HCT116 (cell line): ENCODE results near the gene TCF7L1. TPM values are rescaled to one million over a fixed set of nuclear protein-coding genes. Genes with fewer than 3 reads are reported as not detected.

ENCODE experiments used
- ATAC-seq: fragments of 200-7000 bp; cut with Tn5 transposase; 2 replicates; pipeline ENCODE4 v1.9.1; 2020; ENCODE audit warnings: mild to moderate bottlenecking, moderate library complexity
- BruUV-seq: library from RNA; stranded (reverse); fragments of 400-500 nt; replicated peaks from 2 replicates; lab custom pipeline; 2021; lab: Mats Ljungman, UMichigan
- CTCF ChIA-PET: fragments of 300-600 bp; sonication (Branson Sonifier 250); formaldehyde crosslinking; loops from one replicate; lab custom pipeline; 2021; ENCODE audit warnings: antibody characterized with exemption; lab: Charles Lee
- POLR2A ChIA-PET: fragments of 300-600, 350-600 bp; sonication (Branson Sonifier 250); formaldehyde crosslinking; loops from one replicate; lab custom pipeline; 2021; ENCODE audit warnings: antibody characterized with exemption; lab: Charles Lee
- RAD21 ChIA-PET, 2 experiments: fragments of 300-600 bp; sonication (Branson Sonifier 250); formaldehyde crosslinking; loops; one replicate each; lab custom pipeline; 2023; ENCODE audit warnings: low total read pairs in 2 of 2; ENCODE audit not compliant: uncharacterized antibody in 2 of 2, unreplicated experiment in 2 of 2, low non-redundant PET in 1 of 2; lab: Charles Lee
- DNase-seq: peaks from one replicate; pipeline ENCODE4 v3.0.0-alpha.2; 2010; ENCODE audit warnings: low read depth, low spot score
- H2AFZ ChIP-seq: fragments of 200-600 bp; shearing (Covaris generic), sonication (generic); 2 replicates; pipeline ENCODE4 v1.6.1; 2017; ENCODE audit warnings: low read depth, mixed run types, mixed read lengths, antibody characterized with exemption, low read length; ENCODE audit not compliant: poor library complexity, severe bottlenecking
- H3K27ac ChIP-seq: 2 replicates; pipeline ENCODE4 v1.5.1; 2012; ENCODE audit warnings: low read depth, low read length
- H3K27me3 ChIP-seq: fragments of 200-600 bp; sonication (generic); 2 replicates; pipeline ENCODE4 v1.6.1; 2016; ENCODE audit warnings: mixed run types, low read length, mixed read lengths; ENCODE audit not compliant: insufficient read depth
- H3K36me3 ChIP-seq, 2 experiments: fragments of 200-500 bp in 1 of 2; fragments of 200-600 bp in 1 of 2; sonication (Bioruptor generic) in 1 of 2; sonication (generic) in 1 of 2; 2 replicates each; pipeline versions ENCODE4 v1.5.1 to v1.6.1; 2014 to 2016; ENCODE audit warnings: low read length in 2 of 2, inconsistent platforms in 1 of 2, mixed read lengths in 1 of 2, mixed run types in 1 of 2; ENCODE audit not compliant: insufficient read depth in 2 of 2, control insufficient read depth in 1 of 2
- H3K4me1 ChIP-seq, 2 experiments: fragments of 200-600 bp in 1 of 2; sonication (generic) in 1 of 2; 2 replicates each; pipeline versions ENCODE4 v1.5.1 to v1.6.1; 2012 to 2017; ENCODE audit warnings: low read length in 2 of 2, inconsistent platforms in 1 of 2, mild to moderate bottlenecking in 1 of 2, mixed read lengths in 1 of 2, mixed run types in 1 of 2, moderate library complexity in 1 of 2; ENCODE audit not compliant: insufficient read depth in 2 of 2, control insufficient read depth in 1 of 2
- H3K4me2 ChIP-seq: fragments of 200-600 bp; sonication (generic); 2 replicates; pipeline ENCODE4 v1.6.1; 2017; ENCODE audit warnings: mixed run types, low read length, mixed read lengths
- H3K4me3 ChIP-seq, 2 experiments: fragments of 200-600 bp in 1 of 2; sonication (generic) in 1 of 2; replicated peaks in 1 of 2; 2 replicates each; pipeline ENCODE4 v1.5.1; 2011 to 2016; ENCODE audit warnings: low read length in 2 of 2, control low read depth in 1 of 2, low read depth in 1 of 2, mild to moderate bottlenecking in 1 of 2, mixed read lengths in 1 of 2, mixed run types in 1 of 2
- H3K79me2 ChIP-seq: fragments of 200-600 bp; sonication (generic); 2 replicates; pipeline ENCODE4 v1.6.1; 2017; ENCODE audit warnings: mild to moderate bottlenecking, mixed run types, low read length, moderate library complexity, mixed read lengths; ENCODE audit not compliant: insufficient read depth
- H3K9ac ChIP-seq: fragments of 200-600 bp; sonication (generic); 2 replicates; pipeline ENCODE4 v1.6.1; 2016; ENCODE audit warnings: low read length, mixed read lengths
- H3K9me2 ChIP-seq: fragments of 200-600 bp; sonication (generic), shearing (Covaris generic); 2 replicates; pipeline ENCODE4 v1.6.1; 2017; ENCODE audit warnings: mixed run types, mild to moderate bottlenecking, moderate library complexity; ENCODE audit not compliant: insufficient read depth
- H3K9me3 ChIP-seq, 2 experiments: fragments of 200-500 bp in 1 of 2; fragments of 200-600 bp in 1 of 2; sonication (Bioruptor generic) in 1 of 2; sonication (generic) in 1 of 2; 2 replicates each; pipeline ENCODE4 v1.6.1; 2014 to 2017; ENCODE audit warnings: low read length in 2 of 2, mixed read lengths in 2 of 2, inconsistent platforms in 1 of 2, low read depth in 1 of 2, mild to moderate bottlenecking in 1 of 2, mixed run types in 1 of 2, moderate library complexity in 1 of 2; ENCODE audit not compliant: control insufficient read depth in 1 of 2, insufficient read depth in 1 of 2
- H4K20me1 ChIP-seq: fragments of 200-600 bp; sonication (generic), shearing (Covaris generic); 2 replicates; pipeline ENCODE4 v1.6.1; 2017; ENCODE audit warnings: mixed run types, mild to moderate bottlenecking, moderate library complexity; ENCODE audit not compliant: insufficient read depth
- CBX3 ChIP-seq: IDR thresholded peaks from 2 replicates; pipeline ENCODE4 v1.6.1; 2012; ENCODE audit warnings: low read depth
- CEBPB ChIP-seq: IDR thresholded peaks from 2 replicates; pipeline ENCODE4 v1.6.1; 2012; ENCODE audit warnings: low read depth
- CTCF ChIP-seq, 3 experiments: fragments of 200-600 bp in 1 of 3; sonication (generic) in 1 of 3; IDR thresholded peaks in 2 of 3; conservative IDR thresholded peaks in 1 of 3; 2 replicates each; pipeline ENCODE4 v1.5.1; 2012 to 2017; ENCODE audit warnings: low read depth in 2 of 3, low read length in 2 of 3, antibody characterized with exemption in 1 of 3, borderline replicate concordance in 1 of 3, control low read depth in 1 of 3, mild to moderate bottlenecking in 1 of 3, mixed read lengths in 1 of 3, mixed run types in 1 of 3, moderate library complexity in 1 of 3; ENCODE audit not compliant: insufficient read depth in 1 of 3
- EZH2 ChIP-seq: fragments of 200-600 bp; sonication (generic); IDR thresholded peaks from 2 replicates; pipeline ENCODE4 v1.6.1; 2017; ENCODE audit warnings: antibody characterized with exemption, mixed run types
- JUND ChIP-seq: IDR thresholded peaks from 2 replicates; pipeline ENCODE4 v1.6.1; 2012
- POLR2AphosphoS5 ChIP-seq: IDR thresholded peaks from 2 replicates; pipeline ENCODE4 v1.6.1; 2011; ENCODE audit warnings: mild to moderate bottlenecking, low read depth, low read length, moderate library complexity
- RAD21 ChIP-seq: IDR thresholded peaks from 2 replicates; pipeline ENCODE4 v1.6.1; 2012; ENCODE audit warnings: low read depth, mild to moderate bottlenecking
- SIN3A ChIP-seq: IDR thresholded peaks from 2 replicates; pipeline ENCODE4 v1.6.1; 2012; ENCODE audit warnings: low read depth
- TCF7L2 ChIP-seq: IDR thresholded peaks from 2 replicates; pipeline ENCODE4 v1.7.0; 2011; ENCODE audit warnings: borderline replicate concordance, inconsistent platforms; ENCODE audit not compliant: insufficient read depth, insufficient read length; ENCODE audit errors: extremely low read depth
- YY1 ChIP-seq: IDR thresholded peaks from 2 replicates; pipeline ENCODE4 v1.6.1; 2011; ENCODE audit warnings: low read length, low read depth, moderate library complexity, mild to moderate bottlenecking; ENCODE audit not compliant: insufficient replicate concordance; ENCODE audit errors: extremely low read depth
- ZBTB33 ChIP-seq: IDR thresholded peaks from 2 replicates; pipeline ENCODE4 v1.6.1; 2011; ENCODE audit warnings: mild to moderate bottlenecking, low read length, moderate library complexity; ENCODE audit not compliant: insufficient replicate concordance; ENCODE audit errors: extremely low read depth
- ZFX ChIP-seq: fragments of 450-650 bp; IDR thresholded peaks from 2 replicates; pipeline ENCODE4 v1.6.1; 2017
- intact Hi-C: fragments of 100-400 bp; cut with micrococcal nuclease; formaldehyde crosslinking; loops from 2 replicates; pipeline ENCODE4 v1.10.0; 2022
- total RNA-seq: library from RNA; stranded (reverse); gene quantifications from one replicate; pipeline ENCODE4 v1.2.1, GENCODE V29; 2021; ENCODE audit not compliant: unreplicated experiment
- TF ChIP-seq, protein P1 (sequence below): IDR thresholded peaks from 2 replicates; pipeline ENCODE4 v1.6.1; 2012; ENCODE audit warnings: low read depth
- TF ChIP-seq, protein P2 (sequence below): IDR thresholded peaks from 2 replicates; pipeline ENCODE4 v1.6.1; 2012

Gene TCF7L1
- total RNA-seq, 1 experiment from 2014 or later, result 10.3 TPM

DNA sequence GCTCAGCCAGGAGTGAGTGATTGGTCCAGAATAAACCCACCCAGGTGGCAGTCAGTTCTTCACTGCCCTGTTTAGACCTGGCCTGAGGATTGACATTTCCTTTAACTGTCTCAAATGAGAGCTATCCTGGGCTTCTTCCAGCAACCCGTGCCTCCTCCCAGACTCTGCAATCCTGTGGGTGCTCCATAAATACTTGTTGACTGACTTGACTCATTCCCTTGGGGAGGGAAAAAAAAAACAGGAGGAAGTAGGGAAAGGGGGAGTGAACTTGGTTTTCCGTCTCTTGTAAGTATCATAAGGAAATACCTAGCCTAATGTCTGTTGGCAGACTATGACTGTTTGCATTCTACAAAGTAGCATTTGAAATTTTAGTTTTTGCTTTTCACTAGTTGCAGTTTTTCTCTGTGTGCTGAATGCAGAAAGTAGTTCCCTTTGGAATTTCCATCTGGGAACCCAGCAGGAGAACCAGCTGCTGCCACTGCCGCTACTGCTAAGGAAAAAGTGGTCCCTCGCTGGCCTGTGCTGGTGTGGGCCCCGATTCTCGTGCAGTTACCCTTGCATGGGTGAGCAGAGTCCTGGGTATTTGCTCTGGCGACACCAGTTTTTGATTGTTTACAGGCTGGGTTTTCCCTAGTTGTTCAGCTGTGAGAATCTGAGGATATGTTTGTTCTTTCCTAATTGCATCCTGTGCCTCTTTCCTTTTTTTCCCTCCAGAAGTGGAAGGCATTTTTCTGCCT, 115.7 kb downstream of the TCF7L1 start (continued):
- TF ChIP-seq, protein P1, sequence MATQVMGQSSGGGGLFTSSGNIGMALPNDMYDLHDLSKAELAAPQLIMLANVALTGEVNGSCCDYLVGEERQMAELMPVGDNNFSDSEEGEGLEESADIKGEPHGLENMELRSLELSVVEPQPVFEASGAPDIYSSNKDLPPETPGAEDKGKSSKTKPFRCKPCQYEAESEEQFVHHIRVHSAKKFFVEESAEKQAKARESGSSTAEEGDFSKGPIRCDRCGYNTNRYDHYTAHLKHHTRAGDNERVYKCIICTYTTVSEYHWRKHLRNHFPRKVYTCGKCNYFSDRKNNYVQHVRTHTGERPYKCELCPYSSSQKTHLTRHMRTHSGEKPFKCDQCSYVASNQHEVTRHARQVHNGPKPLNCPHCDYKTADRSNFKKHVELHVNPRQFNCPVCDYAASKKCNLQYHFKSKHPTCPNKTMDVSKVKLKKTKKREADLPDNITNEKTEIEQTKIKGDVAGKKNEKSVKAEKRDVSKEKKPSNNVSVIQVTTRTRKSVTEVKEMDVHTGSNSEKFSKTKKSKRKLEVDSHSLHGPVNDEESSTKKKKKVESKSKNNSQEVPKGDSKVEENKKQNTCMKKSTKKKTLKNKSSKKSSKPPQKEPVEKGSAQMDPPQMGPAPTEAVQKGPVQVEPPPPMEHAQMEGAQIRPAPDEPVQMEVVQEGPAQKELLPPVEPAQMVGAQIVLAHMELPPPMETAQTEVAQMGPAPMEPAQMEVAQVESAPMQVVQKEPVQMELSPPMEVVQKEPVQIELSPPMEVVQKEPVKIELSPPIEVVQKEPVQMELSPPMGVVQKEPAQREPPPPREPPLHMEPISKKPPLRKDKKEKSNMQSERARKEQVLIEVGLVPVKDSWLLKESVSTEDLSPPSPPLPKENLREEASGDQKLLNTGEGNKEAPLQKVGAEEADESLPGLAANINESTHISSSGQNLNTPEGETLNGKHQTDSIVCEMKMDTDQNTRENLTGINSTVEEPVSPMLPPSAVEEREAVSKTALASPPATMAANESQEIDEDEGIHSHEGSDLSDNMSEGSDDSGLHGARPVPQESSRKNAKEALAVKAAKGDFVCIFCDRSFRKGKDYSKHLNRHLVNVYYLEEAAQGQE, result no peak
- TF ChIP-seq RAD21, result no peak

GRCh38 chr2:85250045-85250444, 116.9 kb downstream of the TCF7L1 start:
- Histone ChIP-seq H3K27me3 (no peaks in the 10 kb centered on the region), H3K9me3 (no peaks in the 10 kb centered on the region), H3K27ac (no peak overlapping the region), H3K4me2 (no peak overlapping the region), H3K36me3 (no peaks in the 10 kb centered on the region), H3K4me3 (no peak overlapping the region), H3K79me2 (no peaks in the 10 kb centered on the region), H2AFZ (no peak overlapping the region), H3K4me1 (peaks cover 14 to 15% of the 10 kb centered on the region in 2 experiments), H3K9me2 (no peaks in the 10 kb centered on the region), H3K9ac (no peak overlapping the region), H4K20me1 (no peaks in the 10 kb centered on the region)
- intact Hi-C loops, result no loop called here
- ChIA-PET RAD21 (no interaction called here), POLR2A (no interaction called here), CTCF (no interaction called here)
- ATAC-seq, result no peak
- no peak for DNase-seq
- no peak for TF ChIP-seq SIN3A
- no peak for TF ChIP-seq YY1
- TF ChIP-seq POLR2AphosphoS5, result no peak
- TF ChIP-seq CBX3, result no peak
- TF ChIP-seq ZBTB33, result no peak
- no peak for TF ChIP-seq JUND
- no peak for TF ChIP-seq CEBPB
- TF ChIP-seq, protein P2, sequence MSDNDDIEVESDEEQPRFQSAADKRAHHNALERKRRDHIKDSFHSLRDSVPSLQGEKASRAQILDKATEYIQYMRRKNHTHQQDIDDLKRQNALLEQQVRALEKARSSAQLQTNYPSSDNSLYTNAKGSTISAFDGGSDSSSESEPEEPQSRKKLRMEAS, result no peak
- TF ChIP-seq CTCF (IDR thresholded peaks at IDR 0.05 in 2 of 3, conservative IDR thresholded peaks at IDR 0.05 in 1 of 3; ENCODE audit: borderline replicate concordance in 1 of 3, insufficient read depth in 1 of 3, low read depth in 2 of 3, low read length in 2 of 3), result no peak
- TF ChIP-seq ZFX, result no peak
- no peak for TF ChIP-seq EZH2
- no peak for TF ChIP-seq TCF7L2
- BruUV-seq, result no TSS peak
